Stimulated activated CD8-positive, alpha-beta memory T cell treated with anti-CD3 and anti-CD28 coated beads, Interleukin-4, amount 100 ng/mL, for 1 hour (primary cell): ENCODE results near the gene PRG3.

ENCODE experiments used
- DNase-seq, 2 donors: peaks; one replicate each; pipeline ENCODE4 v3.0.0-alpha.2; 2020; ENCODE audit warnings: low read depth in 2 of 2, low spot score in 1 of 2

PRG3 gene

DNA sequence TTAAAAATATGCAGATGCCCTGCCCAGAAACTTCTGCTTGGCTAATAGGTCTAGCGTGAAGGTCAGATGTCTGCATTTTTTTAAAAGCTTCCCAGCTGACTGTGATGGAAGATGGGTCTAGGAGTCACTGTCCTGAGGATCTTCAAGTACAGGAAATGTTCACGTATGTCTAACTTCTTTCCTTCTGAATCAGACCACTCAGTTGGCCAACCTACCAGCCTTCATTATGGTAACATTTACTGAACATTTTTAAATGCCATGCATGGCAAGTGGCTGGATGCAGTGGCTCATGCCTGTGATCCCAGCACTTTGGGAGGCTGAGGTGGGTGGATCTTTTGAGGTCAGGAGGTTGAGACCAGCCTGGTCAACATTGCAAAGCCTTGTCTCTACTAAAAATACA lies 10.6 kb upstream of the PRG3 start:
- DNase-seq: no peak

DNA sequence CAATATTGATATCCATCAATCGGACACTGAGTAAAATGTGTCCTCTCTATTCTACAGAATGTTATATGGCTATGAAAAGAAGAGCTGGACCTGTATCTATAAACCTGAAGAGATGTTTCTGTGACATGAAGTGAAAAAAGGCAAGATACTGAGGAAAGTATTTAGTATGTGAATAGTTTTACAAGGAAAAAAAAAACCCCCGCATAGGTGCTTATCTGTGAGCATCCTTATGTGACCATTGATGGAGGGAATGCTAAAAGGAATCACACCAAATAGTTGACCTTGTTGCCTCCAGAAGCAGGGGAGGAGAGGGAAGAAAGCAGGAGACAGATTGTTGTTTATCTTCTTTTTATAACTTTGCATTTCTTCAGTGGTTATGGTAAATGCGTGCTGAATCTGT lies 10.2 kb upstream of the PRG3 start:
- no peak for DNase-seq

GRCh38 chr11:57390535-57390934 lies 9.6 kb upstream of the PRG3 start, which contains the start of gene PRG2:
TSS of gene PRG2 (minus strand) at chr11:57390650. CDS start at chr11:57389944, 706 bp downstream.
- no peak for DNase-seq

DNA sequence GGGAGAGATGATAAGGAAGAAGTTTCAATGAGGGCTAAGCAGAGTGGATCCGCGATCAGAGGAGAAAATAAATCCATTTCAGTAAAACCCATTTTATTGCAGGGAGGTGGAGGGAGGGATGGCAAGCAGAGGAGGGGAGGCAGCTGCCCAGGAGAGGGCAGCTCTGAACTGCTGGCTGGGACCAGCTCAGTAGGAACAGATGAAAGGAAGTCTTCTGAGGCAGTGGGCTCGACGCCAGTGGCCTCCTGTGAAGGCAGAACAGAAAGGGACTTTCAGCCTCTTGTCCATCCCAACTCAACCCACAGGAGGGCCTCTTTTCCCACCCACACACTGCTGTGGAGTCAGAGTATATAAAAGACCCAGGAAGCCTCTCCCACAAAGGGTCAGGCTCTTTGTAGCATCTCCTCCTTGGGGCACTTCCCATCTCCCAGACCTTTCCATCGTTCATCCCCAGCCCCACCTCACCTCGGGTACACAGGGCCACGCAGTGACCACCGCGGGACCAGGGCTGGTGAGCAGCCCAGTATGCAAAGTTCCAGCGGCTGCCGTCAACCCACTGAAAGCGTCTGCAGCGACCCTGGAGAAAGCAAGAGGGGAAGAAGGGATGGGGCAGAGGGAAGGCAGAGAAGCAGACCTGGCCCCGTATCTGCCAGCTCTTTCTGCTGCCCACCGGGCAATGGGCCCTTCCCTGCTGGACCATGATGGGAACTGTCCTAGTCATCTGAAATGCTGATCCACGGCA lies 6.5 kb upstream of the PRG3 start:
- no peak for DNase-seq

- DNase-seq: no peak
These were observed 5.4 kb upstream of the PRG3 start for GRCh38 chr11:57386178-57386940.

DNA sequence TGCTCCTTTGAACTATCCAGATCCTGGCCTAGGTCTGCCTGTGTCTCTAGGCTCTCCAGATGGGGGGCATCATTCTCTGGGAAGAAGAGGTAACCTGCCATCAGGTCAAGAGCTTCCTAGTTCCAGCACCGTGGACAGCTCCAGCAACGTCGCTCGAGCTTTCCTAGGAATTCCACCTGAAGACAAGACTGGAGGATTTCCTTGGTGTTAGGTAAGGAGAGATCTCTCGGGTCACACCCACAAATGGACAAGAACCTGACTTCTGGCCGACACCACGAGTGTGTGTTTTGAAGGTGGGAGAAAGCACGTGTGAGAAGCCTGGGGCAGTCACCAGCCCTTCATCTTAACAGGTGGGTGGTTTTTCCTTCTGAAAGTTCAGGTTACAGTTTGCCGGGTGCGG lies 1.2 kb downstream of the PRG3 start:
- no peak for DNase-seq

- no peak for DNase-seq
These were observed 2.8 kb downstream of the PRG3 start for GRCh38 chr11:57378186-57378585.

- no peak for DNase-seq
These were observed 3.8 kb downstream of the PRG3 start for GRCh38 chr11:57377107-57377506.

DNA sequence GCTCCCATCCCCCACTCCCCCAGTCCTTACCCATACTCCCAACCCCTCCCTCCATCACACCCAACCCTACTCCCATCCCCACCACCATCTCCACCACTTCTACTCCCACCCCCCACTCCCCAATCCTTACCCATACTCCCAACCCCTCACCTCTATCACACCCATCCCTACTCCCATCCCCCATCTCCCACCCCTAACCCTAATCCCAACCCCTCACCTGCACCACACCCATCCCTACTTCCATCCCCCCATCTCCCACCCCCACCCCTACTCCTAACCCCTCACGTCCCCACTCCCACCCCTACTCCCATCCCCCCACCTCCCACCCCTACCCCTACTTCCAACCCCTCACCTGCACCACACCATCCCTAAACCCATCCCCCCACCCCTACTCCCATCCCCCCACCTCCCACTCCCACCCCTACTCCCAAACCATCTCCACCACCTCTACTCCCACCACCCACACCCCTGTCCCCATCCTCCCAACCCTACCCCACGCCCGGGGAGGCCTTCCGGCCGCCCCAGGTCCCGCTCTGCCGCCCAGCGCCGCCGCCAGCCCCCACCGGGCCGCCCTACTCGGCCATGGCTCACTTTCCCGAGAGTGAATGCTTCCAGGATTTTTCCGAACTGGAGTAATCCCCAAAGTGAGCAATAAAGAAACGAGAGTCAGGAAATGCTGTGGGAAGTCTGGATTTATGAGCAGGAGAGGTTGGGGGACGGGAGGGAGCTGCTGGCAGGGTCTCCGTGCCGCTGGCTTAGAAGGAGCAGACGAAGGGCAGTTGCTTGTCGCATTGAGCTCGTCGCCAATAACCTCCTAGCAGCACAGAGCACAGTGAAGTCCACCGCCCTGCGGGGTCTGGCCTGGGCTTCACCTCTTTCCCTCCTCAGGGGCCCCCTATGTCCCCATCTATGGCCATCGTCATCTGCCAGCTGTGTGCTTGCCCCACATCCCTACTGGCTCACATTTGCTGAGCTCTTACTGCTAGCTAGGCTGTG lies 4.6 kb downstream of the PRG3 start:
- DNase-seq: no peak

- DNase-seq: no peak
These were observed 5.5 kb downstream of the PRG3 start for GRCh38 chr11:57375490-57375889.

DNA sequence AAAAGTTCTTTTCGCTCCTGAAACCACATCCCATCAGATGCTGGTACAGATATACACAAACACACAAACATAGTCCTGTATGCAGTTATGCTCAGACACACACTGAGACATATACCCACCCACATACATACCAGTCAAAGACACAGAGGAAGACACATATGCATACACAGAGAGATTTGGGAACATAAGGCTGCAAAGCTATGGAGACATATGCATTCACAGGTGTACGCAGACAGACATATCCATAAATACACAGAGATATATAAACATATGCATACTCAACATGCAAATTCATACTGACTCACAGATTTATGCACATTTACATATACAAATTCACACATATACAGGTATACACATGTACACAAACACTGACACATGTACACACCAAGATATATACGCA lies 6.0 kb downstream of the PRG3 start:
- no peak for DNase-seq

GRCh38 chr11:57373146-57373545 lies 7.8 kb downstream of the PRG3 start:
- DNase-seq: no peak

- DNase-seq: no peak
These were observed 10.0 kb downstream of the PRG3 start for GRCh38 chr11:57370941-57371340.

- no peak for DNase-seq
These were observed 10.7 kb downstream of the PRG3 start for GRCh38 chr11:57370251-57370650.

DNA sequence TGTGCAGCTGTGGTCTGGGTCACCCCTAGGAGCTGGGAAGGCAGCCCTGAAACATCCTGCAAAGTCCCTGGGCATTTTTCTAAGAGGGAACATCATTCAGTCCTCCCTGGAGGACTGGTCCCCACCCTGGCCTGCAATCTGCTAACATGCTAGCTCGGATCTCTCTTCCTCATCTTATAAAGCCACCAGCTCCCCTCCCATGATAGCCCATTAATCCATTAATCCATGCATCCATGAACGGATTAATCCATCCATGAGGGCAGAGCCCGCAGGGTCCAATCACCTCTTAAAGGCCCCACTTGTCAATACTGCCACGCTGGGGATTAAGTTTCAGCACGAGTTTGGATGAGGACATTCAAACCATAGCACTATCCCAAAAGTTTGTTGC lies 12.1 kb downstream of the PRG3 start:
- DNase-seq: no peak

GRCh38 chr11:57368106-57368844 lies 12.7 kb downstream of the PRG3 start:
- no peak for DNase-seq

DNA sequence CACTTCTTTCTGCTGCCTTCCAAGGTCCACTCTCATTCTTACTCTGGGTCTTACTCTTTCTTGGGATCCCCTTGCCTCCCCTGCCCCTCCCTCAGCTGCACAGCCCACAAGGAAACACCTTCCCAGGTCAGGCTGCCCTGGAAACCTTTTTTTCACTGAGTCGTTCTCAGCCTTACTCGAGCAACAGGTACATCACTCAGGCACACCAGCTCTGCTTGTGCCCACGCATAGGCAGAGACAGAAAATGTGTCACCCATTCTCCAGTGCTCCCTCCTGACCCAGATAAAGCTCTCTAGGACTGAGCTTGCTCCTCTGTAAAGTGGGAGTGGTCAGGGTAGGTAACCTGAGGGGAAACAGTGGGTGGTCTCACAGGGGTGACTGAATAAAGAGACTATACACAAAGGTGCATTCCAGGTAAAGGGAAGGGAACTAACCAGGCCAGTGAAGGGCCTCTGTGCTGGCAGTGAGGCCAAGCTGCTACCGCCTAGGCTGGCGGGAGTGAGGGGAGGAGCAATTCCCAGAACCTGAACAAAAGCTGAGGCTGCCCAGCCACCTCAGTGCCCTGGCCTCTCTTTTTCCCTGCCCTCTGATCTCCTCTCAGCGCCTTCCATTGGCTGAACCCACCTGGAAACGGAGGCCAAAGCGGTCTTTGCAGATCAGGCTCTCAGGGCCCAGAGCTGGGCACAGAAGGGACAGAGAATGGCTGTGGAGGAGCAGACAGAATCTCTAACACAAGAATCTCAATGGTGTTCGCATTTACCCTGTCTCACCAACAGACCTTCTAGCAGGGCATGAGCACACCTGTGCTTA lies 15.9 kb downstream of the PRG3 start:
- no peak for DNase-seq

DNA sequence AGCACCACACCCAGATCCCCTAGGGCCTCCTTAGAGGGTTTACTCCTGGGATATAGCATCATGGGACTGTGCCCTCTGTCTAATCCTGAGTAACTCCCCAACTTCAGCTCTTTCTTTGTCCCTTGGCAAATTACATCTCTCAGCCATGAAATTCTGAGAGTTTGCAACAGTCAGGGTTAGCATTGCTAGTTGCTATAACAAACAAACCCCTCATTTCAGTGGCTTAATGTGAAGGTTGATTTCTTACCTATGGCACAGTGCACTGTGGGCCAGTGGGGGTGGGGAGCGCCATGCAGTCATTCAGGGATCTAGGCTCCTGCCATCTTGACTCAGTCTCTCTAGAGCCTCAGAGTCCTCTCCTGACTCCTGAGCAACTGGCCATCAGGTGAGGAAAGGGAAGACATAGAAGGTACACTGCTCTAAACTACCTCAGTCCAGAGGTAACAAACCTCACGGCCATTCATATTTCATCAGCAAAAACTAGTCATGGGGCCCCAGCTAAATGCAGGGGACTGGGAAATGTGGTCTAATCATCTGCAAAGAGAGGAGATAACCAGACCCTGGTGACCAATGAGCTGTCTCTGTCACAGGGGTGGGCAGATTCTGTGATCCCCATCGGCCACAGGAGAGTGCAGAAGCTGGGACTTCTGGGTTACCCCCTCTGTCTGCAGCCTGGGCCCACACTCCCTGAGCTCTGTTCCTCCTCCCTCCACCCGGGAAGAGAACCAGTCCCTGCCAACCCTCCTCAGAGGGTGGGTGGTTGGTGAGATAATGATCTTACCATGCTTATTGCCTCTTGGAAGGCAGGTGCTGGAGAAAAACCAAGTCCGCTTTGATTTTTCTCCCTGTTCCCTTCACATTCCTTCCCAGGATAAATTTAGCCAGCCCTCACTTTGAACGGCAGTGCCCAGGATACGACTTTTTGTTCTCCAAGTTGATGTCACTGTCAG lies 17.5 kb downstream of the PRG3 start:
- no peak for DNase-seq

- DNase-seq: no peak
These were observed 19.0 kb downstream of the PRG3 start for GRCh38 chr11:57361926-57362325.
